HG03159 (cell line): ENCODE results near the gene ZCCHC7.
"Not testable (repeated sequence)": the region's sequence is repeated elsewhere in the genome, so short reads cannot be mapped to it uniquely, and the experiment has no call there.

Source experiments
- ATAC-seq: cut with Tn5 transposase; IDR thresholded peaks from one replicate; pipeline ENCODE4 v1.9.1; 2021; ENCODE audit warnings: mild to moderate bottlenecking, moderate library complexity; ENCODE audit not compliant: unreplicated experiment

ZCCHC7 gene

GRCh38 chr9:37119907-37120842, at the start of gene ZCCHC7:
Gene ZCCHC7, plus strand, starts transcription at chr9:37120574.
- ATAC-seq, result peak; percentile 95

DNA sequence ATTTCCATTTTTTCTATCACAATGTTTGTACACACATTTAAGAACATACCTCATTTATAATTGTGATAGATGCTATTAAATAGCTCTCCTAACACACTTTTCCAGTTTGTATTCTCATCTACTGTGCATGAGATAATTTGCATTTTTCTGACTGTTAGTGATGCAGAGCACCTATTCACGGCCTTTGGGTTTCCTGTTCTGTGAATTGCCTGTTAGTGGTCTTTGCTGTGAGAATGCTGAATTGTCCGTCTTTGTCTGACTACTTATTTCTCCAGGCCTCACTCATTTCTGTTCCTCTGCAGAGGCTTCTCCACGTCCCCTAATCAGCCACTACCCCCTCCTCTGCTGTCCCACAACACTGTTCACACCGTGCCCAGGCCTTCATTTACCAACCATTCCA, 45.6 kb upstream of the ZCCHC7 start:
- ATAC-seq, result not testable (repeated sequence)

GRCh38 chr9:37079370-37080164, 40.8 kb upstream of the ZCCHC7 start:
- ATAC-seq, result peak; percentile 90

DNA sequence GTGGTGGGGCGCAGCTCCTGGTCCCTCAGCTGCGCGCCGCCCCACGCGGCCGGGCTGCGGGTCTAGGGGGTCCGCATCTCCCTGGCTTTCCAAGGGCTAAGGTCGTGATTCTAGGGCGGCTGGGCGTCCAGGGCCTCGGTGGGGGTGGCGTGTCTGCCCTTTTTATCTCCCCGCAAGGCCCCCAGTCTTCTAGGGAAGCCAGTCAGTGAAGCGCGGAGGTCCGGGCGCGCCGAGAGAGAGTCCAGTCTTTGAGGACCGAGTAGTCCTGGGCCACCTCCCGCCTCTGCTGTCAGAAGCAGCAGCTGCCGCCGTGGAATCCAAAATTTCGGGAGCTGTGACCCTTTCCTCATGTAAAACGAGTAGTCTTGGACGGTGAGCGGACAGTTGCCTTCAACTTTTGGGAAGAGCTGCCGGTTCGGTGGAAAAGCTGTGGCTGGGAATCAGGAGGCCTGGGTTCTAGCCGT, 40.2 kb upstream of the ZCCHC7 start:
- ATAC-seq, result peak; percentile 52

- ATAC-seq, result not testable (repeated sequence)
Observed at GRCh38 chr9:37081507-37081906, 38.9 kb upstream of the ZCCHC7 start.

- no peak for ATAC-seq
Observed at GRCh38 chr9:37082214-37082765, 38.1 kb upstream of the ZCCHC7 start.

GRCh38 chr9:37083654-37084053, 36.7 kb upstream of the ZCCHC7 start:
- no peak for ATAC-seq

DNA sequence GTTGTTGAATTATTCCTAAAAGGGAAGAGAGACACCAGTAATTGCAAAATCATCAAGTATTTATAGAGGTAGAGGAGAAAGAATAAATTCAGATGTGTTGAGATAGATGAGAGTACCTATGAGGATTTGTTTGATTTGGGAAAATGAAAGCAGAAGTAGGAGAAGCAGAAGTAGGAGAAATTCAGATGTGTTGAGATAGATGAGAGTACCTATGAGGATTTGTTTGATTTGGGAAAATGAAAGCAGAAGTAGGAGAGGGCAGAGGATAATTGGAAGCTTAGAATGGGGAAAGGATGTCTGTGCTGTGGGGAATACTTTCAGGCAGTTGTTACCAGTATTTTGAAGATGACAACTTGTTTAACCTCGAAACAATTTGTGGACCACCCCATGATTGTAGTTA, 35.1 kb upstream of the ZCCHC7 start:
- ATAC-seq, result no peak

DNA sequence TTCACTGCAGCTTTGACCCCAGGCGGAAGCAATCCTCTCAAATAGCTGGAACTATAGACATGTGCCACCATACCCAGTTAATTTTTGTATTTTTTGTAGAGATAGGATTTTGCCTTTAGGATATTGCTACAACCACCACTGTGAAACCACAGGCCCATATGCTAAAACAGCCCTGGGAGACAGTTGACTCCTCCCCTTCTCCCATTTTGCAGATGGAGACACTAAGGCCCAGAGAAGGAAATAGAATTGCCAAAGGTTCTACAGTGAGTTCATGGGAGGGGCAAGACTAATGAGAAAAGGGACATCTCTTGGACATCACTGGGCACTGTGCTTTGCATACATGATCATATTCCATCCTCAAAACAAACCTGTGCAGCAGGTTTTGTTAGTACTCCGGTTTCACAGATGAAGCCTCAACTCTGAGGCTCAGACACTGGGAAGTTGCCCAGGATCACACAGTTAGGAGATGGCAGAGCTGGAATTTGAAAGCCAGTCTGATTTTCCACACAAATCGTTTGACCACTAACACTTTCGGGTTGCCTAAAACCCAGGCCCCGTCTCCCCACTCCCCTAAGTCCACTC, 27.6 kb upstream of the ZCCHC7 start:
- ATAC-seq, result not testable (repeated sequence)

GRCh38 chr9:37094751-37095150, 25.6 kb upstream of the ZCCHC7 start:
- no peak for ATAC-seq

- no peak for ATAC-seq
Observed at GRCh38 chr9:37096628-37097027, 23.7 kb upstream of the ZCCHC7 start.

GRCh38 chr9:37097294-37097693, 23.1 kb upstream of the ZCCHC7 start:
- no peak for ATAC-seq

GRCh38 chr9:37100327-37100726, 20.0 kb upstream of the ZCCHC7 start:
- ATAC-seq, result no peak

GRCh38 chr9:37100741-37101140, 19.6 kb upstream of the ZCCHC7 start:
- no peak for ATAC-seq

DNA sequence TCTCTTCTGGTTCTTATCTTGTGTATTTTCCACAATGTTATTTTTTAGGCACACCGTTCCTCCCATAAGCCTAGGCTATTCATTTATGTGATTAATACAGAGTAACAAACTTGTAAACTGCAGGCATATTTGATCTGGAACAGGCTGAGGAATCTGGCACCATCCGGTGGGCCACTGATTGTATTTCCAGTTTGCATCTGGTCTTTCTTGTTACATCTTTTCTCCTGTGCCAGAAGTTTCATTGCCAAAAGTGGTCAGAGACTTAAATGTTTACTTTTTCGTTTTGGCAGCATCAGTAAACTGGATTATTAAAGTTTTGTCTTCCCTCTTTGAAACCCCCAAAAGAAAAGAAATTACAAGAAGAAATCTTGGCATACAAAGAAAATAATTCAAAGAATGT, 17.9 kb upstream of the ZCCHC7 start:
- ATAC-seq, result no peak

- no peak for ATAC-seq
Observed at GRCh38 chr9:37104183-37104889, 16.0 kb upstream of the ZCCHC7 start.

DNA sequence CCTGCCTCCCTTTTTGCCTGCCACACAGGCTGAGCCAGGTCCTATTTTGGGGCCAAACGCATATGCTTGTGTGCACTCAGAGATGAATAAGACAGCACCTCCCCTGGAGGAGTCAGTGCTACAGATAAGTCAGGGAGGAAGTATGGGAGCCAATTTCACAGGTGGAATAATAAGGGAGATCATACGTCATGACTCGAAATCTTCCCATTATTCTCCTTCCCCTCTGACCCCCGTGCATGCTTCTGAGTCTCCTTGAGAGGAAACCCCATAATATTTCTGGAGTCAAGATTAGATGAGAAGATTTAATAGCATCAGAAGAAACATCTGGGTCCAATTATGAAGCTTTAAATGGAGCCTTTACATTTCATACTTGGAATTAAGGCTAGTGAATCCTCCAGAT, 15.1 kb upstream of the ZCCHC7 start:
- no peak for ATAC-seq

- ATAC-seq, result no peak
Observed at GRCh38 chr9:37107701-37108100, 12.7 kb upstream of the ZCCHC7 start.

DNA sequence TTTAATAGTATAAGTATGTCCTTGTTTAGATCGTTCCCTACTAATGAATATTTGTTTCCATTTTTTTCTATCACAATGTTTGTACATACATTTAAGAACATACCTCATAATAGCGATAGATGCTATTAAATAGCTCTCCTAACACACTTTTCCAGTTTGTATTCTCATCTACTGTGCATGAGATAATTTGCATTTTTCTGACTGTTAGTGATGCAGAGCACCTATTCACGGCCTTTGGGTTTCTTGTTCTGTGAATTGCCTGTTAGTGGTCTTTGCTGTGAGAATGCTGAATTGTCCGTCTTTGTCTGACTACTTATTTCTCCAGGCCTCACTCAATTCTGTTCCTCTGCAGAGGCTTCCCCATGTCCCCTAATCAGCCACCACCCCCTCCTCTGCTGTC, 5.9 kb upstream of the ZCCHC7 start:
- ATAC-seq, result not testable (repeated sequence)

GRCh38 chr9:37117956-37118355, 2.4 kb upstream of the ZCCHC7 start:
- no peak for ATAC-seq
